NCI-H2196 treated with DMSO at 0.1 percent for 48 hours (cell line): Measurements from ENCODE around the gene DHRSX.
"Not testable (repeated sequence)": the region's sequence is repeated elsewhere in the genome, so short reads cannot be mapped to it uniquely, and the experiment has no call there.

Source experiments
- DNase-seq: peaks from one replicate; lab custom pipeline; 2025; ENCODE audit not compliant: unreplicated experiment; lab: John Stamatoyannopoulos, UW

DHRSX gene

GRCh38 chrX:2498781-2499302, 1.9 kb downstream of the DHRSX start:
- DNase-seq: no peak

- no peak for DNase-seq
Observed at GRCh38 chrX:2497961-2498780, 2.6 kb downstream of the DHRSX start.

- DNase-seq: no peak
Observed at GRCh38 chrX:2495595-2495994, 5.2 kb downstream of the DHRSX start.

- no peak for DNase-seq
Observed at GRCh38 chrX:2492531-2493218, 8.1 kb downstream of the DHRSX start.

GRCh38 chrX:2490634-2491033, 10.1 kb downstream of the DHRSX start:
- DNase-seq: no peak

GRCh38 chrX:2489446-2490445, 11.0 kb downstream of the DHRSX start:
- DNase-seq: no peak

GRCh38 chrX:2488621-2489285, 12.0 kb downstream of the DHRSX start:
- DNase-seq: no peak

- DNase-seq: no peak
Observed at GRCh38 chrX:2487366-2487765, 13.4 kb downstream of the DHRSX start.

GRCh38 chrX:2486476-2487133, 14.2 kb downstream of the DHRSX start:
- no peak for DNase-seq

GRCh38 chrX:2485789-2486345, 14.9 kb downstream of the DHRSX start:
- DNase-seq: no peak

- DNase-seq: no peak
Observed at GRCh38 chrX:2484721-2485648, 15.8 kb downstream of the DHRSX start.

GRCh38 chrX:2484256-2484655, 16.5 kb downstream of the DHRSX start:
- no peak for DNase-seq

- no peak for DNase-seq
Observed at GRCh38 chrX:2483398-2484060, 17.2 kb downstream of the DHRSX start.

- not testable (repeated sequence) for DNase-seq
Observed at GRCh38 chrX:2481597-2481996, 19.2 kb downstream of the DHRSX start.

- DNase-seq: not testable (repeated sequence)
Observed at GRCh38 chrX:2479982-2480381, 20.8 kb downstream of the DHRSX start.

GRCh38 chrX:2479420-2479780, 21.4 kb downstream of the DHRSX start:
- DNase-seq: no peak

- no peak for DNase-seq
Observed at GRCh38 chrX:2478546-2479419, 22.0 kb downstream of the DHRSX start.
